OCI-LY1 (cell line): ENCODE measurements around the gene PTH2R.
"Not testable (repeated sequence)": the region's sequence is repeated elsewhere in the genome, so short reads cannot be mapped to it uniquely, and the experiment has no call there.

Source experiments
- H2AFZ ChIP-seq: fragments of 200-600 bp; sonication (generic), shearing (Covaris generic); 2 replicates; pipeline ENCODE4 v1.6.0; 2014; ENCODE audit warnings: antibody characterized with exemption, mild to moderate bottlenecking, low read length
- H3F3A ChIP-seq: fragments of 200-600 bp; sonication (generic), shearing (Covaris generic); 2 replicates; pipeline ENCODE4 v1.6.0; 2014; ENCODE audit warnings: mild to moderate bottlenecking, antibody characterized with exemption, low read length, moderate library complexity; ENCODE audit not compliant: insufficient read depth
- H3K27ac ChIP-seq: fragments of 200-600 bp; sonication (generic); 2 replicates; pipeline ENCODE4 v1.5.1; 2014; ENCODE audit warnings: low read length, mixed run types, mild to moderate bottlenecking, low read depth; ENCODE audit not compliant: poor library complexity, severe bottlenecking
- H3K27me3 ChIP-seq: fragments of 200-600 bp; sonication (generic); 2 replicates; pipeline ENCODE4 v1.6.0; 2014; ENCODE audit warnings: antibody characterized with exemption, mild to moderate bottlenecking, low read length, moderate library complexity; ENCODE audit not compliant: insufficient read depth
- H3K36me3 ChIP-seq: fragments of 200-600 bp; sonication (generic); 2 replicates; pipeline ENCODE4 v1.6.1; 2014; ENCODE audit warnings: mild to moderate bottlenecking, antibody characterized with exemption, low read length, moderate library complexity, mixed read lengths; ENCODE audit not compliant: insufficient read depth
- H3K4me1 ChIP-seq: fragments of 200-600 bp; sonication (generic); 2 replicates; pipeline ENCODE4 v1.5.1; 2014; ENCODE audit warnings: mild to moderate bottlenecking, low read length, moderate library complexity; ENCODE audit not compliant: insufficient read depth, severe bottlenecking
- H3K4me2 ChIP-seq: fragments of 200-600 bp; sonication (generic), shearing (Covaris generic); 2 replicates; pipeline ENCODE4 v1.6.1; 2014; ENCODE audit warnings: low read length
- H3K4me3 ChIP-seq: fragments of 200-600 bp; sonication (generic); 2 replicates; pipeline ENCODE4 v1.5.1; 2014; ENCODE audit warnings: low read length, low read depth, mild to moderate bottlenecking, mixed read lengths; ENCODE audit not compliant: poor library complexity, severe bottlenecking
- H3K79me2 ChIP-seq: fragments of 200-600 bp; shearing (Covaris generic); 2 replicates; pipeline ENCODE4 v1.6.1; 2016; ENCODE audit warnings: mixed run types, low read length, mixed read lengths; ENCODE audit not compliant: insufficient read depth
- H3K9ac ChIP-seq: fragments of 200-600 bp; sonication (generic), shearing (Covaris generic); 2 replicates; pipeline ENCODE4 v1.6.1; 2014; ENCODE audit warnings: mild to moderate bottlenecking, low read length, mixed read lengths
- H3K9me2 ChIP-seq: fragments of 200-600 bp; sonication (generic), shearing (Covaris generic); 2 replicates; pipeline ENCODE4 v1.6.1; 2014; ENCODE audit warnings: low read depth, mild to moderate bottlenecking, low read length, mixed read lengths
- H3K9me3 ChIP-seq: fragments of 200-600 bp; shearing (Covaris generic); 2 replicates; pipeline ENCODE4 v1.6.1; 2014; ENCODE audit warnings: low read length, mixed read lengths
- H4K20me1 ChIP-seq: fragments of 200-600 bp; sonication (generic), shearing (Covaris generic); 2 replicates; pipeline ENCODE4 v1.6.0; 2016; ENCODE audit warnings: mild to moderate bottlenecking, low read length; ENCODE audit not compliant: insufficient read depth
- EZH2 ChIP-seq: fragments of 200-600 bp; sonication (generic), shearing (Covaris generic); IDR thresholded peaks from 2 replicates; pipeline ENCODE4 v1.8.0; 2017; ENCODE audit warnings: borderline replicate concordance, mixed run types, mild to moderate bottlenecking, antibody characterized with exemption, low read length, moderate library complexity, mixed read lengths
- TF ChIP-seq, protein P1 (sequence below): fragments of 200-600 bp; sonication (generic), shearing (Covaris generic); IDR thresholded peaks from 2 replicates; pipeline ENCODE4 v1.5.1; 2017; ENCODE audit warnings: mild to moderate bottlenecking, antibody characterized with exemption, low read length, moderate library complexity, mixed read lengths

The PTH2R gene

DNA sequence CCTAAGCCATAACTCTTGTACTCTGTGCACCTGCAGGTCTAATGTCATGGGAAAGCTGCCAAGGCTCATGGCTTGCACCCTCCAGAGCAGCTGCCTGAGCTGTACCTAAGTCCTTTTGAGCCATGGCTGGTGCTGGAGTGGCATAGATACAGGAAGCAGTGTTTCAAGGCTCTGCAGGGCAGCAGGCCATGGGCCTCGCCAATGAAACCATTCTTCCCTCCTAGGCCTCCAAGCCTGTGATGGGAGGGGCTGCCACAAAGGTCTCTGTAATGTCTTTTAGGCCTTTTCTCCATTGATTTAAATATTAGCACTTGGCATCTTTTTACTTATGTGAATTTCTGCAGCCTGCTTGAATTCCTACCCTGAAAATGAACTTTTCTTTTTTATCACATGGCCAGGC is 108.5 kb downstream of the PTH2R start:
- H3K9me3 ChIP-seq = no peaks in the 10 kb centered on the region
- no peak overlapping the region for H3K27ac ChIP-seq
- no peaks in the 10 kb centered on the region for H3K4me1 ChIP-seq
- H4K20me1 ChIP-seq = no peaks in the 10 kb centered on the region
- no peaks in the 10 kb centered on the region for H3K9me2 ChIP-seq
- H3K4me2 ChIP-seq = no peak overlapping the region
- no peaks in the 10 kb centered on the region for H3K27me3 ChIP-seq
- no peak overlapping the region for H3K9ac ChIP-seq
- no peak overlapping the region for H3K4me3 ChIP-seq
- TF ChIP-seq, protein P1, sequence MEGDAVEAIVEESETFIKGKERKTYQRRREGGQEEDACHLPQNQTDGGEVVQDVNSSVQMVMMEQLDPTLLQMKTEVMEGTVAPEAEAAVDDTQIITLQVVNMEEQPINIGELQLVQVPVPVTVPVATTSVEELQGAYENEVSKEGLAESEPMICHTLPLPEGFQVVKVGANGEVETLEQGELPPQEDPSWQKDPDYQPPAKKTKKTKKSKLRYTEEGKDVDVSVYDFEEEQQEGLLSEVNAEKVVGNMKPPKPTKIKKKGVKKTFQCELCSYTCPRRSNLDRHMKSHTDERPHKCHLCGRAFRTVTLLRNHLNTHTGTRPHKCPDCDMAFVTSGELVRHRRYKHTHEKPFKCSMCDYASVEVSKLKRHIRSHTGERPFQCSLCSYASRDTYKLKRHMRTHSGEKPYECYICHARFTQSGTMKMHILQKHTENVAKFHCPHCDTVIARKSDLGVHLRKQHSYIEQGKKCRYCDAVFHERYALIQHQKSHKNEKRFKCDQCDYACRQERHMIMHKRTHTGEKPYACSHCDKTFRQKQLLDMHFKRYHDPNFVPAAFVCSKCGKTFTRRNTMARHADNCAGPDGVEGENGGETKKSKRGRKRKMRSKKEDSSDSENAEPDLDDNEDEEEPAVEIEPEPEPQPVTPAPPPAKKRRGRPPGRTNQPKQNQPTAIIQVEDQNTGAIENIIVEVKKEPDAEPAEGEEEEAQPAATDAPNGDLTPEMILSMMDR = no peak
- TF ChIP-seq EZH2 = no peak
- no peak overlapping the region for H2AFZ ChIP-seq
- no peaks in the 10 kb centered on the region for H3F3A ChIP-seq
- no peaks in the 10 kb centered on the region for H3K79me2 ChIP-seq
- H3K36me3 ChIP-seq = no peaks in the 10 kb centered on the region

DNA sequence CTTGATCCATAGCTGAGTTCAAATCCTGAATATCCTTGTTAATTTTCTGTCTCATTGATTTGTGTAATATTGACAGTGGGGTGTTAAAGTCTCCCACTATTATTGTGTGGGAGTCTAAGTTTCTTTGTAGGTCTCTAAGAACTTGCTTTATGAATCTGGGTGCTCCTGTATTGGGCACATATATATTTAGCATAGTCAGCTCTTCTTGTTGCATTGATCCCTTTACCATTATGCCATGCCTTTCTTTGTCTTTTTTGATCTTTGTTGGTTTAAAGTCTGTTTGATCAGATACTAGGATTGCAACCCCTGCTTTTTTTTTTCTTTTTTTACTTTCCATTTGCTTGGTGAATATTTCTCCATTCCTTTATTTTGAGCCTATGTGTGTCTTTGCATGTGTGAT is 116.5 kb downstream of the PTH2R start:
- H3K27me3 ChIP-seq, H3K9ac ChIP-seq, H3K4me1 ChIP-seq, H3K4me3 ChIP-seq, H3K36me3 ChIP-seq, H3K79me2 ChIP-seq, H3K9me3 ChIP-seq, H3F3A ChIP-seq, H3K4me2 ChIP-seq, H2AFZ ChIP-seq, H4K20me1 ChIP-seq, H3K9me2 ChIP-seq, H3K27ac ChIP-seq: not testable (repeated sequence)

DNA sequence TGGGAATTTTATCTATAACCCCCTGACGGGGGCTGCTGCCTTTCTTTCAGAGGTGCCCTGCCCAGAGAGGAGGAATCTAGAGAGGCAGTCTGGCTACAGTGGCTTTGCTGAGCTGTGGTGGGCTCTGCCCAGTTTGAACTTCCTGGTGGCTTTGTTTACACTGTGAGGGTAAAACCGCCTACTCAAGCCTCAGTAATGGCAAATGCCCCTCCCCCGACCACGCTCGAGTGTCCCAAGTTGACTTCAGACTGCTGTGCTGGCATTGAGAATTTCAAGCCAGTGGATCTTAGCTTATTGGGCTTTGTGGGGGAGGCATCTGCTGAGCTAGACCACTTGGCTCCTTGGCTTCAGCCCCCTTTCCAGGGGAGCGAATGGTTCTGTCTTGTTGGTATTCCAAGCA is 118.6 kb downstream of the PTH2R start:
- H3K9me2 ChIP-seq, H2AFZ ChIP-seq, H3K9me3 ChIP-seq, H3K4me3 ChIP-seq, H3K27ac ChIP-seq, H3F3A ChIP-seq, H3K36me3 ChIP-seq, H3K9ac ChIP-seq, H3K4me1 ChIP-seq, H3K79me2 ChIP-seq, H3K27me3 ChIP-seq, H3K4me2 ChIP-seq, H4K20me1 ChIP-seq: not testable (repeated sequence)

DNA sequence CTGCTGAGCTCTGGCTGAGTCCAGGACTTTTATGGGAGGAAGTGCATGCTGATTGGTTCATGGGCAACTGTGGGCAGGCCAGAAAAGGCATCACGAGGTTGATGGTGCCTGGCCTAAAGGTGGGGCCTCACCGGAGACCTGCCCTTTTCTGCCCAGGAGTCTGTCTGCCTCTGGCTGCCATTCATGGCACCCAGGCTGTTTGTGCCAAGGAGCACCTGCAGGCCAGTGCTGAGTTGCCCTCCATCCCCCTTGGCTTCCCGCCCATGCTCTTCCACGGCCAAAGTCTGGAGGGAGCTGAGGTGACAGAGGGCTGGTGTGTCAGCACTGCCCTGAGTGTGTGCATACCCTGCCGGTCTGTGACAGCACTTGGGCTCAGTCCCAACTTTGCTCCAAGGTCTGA is 123.2 kb downstream of the PTH2R start:
- Histone ChIP-seq H3K4me1 (no peaks in the 10 kb centered on the region), H3K9me2 (no peaks in the 10 kb centered on the region), H3K4me2 (no peak overlapping the region), H3K27me3 (no peaks in the 10 kb centered on the region), H3K27ac (no peak overlapping the region), H3K9ac (no peak overlapping the region), H3F3A (no peaks in the 10 kb centered on the region), H3K36me3 (no peaks in the 10 kb centered on the region), H3K4me3 (no peak overlapping the region), H4K20me1 (no peaks in the 10 kb centered on the region), H2AFZ (no peak overlapping the region), H3K9me3 (no peaks in the 10 kb centered on the region), H3K79me2 (no peaks in the 10 kb centered on the region)
- TF ChIP-seq, protein P1 = no peak
- TF ChIP-seq EZH2 = no peak
